Tongue (tissue), 2 donors: Measurements from ENCODE around the gene GALNT14. TPM values are rescaled to one million over a fixed set of nuclear protein-coding genes. Genes with fewer than 3 reads are reported as not detected.

Source experiments
- DNase-seq: peaks from one replicate; pipeline ENCODE4 v3.0.0-alpha.2; 2015
- total RNA-seq: library from RNA; depleted of rRNA; stranded (reverse); fragments of >200 nt; gene quantifications from one replicate; pipeline ENCODE4 v1.2.3, GENCODE V29; 2014

Gene GALNT14
- total RNA-seq, 1 donor from 2014 or later = 5.6 TPM

DNA sequence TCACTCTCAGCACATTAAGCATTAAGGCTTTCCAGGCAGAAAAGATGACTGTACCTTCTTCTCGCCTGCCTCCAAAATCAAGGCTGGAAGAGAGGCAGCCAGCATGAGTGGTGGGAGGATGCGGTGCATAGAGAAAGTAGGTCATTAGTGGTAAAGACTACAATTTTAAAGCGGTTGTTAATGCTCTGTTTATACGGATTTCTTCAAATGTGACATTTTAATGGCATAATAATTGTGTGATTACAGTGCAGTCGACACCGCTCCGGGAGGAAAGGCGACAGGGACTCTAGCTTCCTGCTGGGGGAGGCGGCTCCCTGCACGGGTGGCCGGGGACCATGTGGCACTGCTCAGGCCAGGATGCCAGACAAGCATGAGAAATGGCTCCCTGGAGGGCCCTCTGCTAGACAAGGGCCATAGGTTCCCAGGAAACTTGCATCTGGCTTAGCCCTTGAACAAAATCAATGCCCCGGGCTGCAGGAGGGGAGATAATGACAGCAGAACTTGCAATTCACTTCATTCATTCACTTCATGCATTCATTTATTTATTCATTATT is 129.6 kb downstream of the GALNT14 start:
- no peak for DNase-seq

DNA sequence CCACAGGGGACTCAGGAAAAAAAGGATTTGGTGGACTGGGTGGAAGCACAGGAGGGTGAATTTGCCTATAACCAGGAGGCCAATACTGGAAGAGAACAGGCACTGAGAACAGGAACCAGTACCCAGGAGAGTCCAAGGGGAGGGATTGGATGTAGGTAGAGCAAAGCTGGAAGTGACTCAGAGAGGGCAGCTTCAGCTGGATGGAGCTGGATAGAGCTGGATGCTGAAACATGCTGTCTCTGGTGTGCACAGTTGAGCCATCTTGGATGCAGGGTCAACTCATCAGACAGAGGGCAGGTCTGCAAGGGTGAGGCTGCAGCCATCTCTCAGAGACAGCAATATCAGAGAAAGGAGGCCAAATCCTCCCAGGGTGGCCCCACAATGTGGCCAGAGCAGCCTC is 134.0 kb downstream of the GALNT14 start:
- DNase-seq = no peak

DNA sequence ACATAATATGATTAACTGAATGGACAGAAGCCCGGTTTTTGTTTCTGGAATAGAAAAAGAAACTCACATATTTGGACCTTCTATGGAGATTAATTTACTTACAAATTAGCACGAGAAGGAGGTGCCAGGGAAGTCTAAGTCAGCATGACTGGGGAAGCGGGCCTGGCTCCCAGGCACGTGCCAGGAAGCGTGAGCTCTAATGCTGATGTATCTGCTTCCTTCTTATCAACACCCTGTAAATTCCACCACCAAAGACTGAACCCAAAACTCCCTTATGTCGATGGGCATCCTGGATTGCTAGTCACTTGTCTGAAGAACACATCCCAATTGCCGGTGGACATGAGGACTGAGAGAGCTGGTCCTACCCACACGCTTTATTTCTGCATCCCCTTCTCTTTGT is 134.5 kb downstream of the GALNT14 start:
- no peak for DNase-seq

DNA sequence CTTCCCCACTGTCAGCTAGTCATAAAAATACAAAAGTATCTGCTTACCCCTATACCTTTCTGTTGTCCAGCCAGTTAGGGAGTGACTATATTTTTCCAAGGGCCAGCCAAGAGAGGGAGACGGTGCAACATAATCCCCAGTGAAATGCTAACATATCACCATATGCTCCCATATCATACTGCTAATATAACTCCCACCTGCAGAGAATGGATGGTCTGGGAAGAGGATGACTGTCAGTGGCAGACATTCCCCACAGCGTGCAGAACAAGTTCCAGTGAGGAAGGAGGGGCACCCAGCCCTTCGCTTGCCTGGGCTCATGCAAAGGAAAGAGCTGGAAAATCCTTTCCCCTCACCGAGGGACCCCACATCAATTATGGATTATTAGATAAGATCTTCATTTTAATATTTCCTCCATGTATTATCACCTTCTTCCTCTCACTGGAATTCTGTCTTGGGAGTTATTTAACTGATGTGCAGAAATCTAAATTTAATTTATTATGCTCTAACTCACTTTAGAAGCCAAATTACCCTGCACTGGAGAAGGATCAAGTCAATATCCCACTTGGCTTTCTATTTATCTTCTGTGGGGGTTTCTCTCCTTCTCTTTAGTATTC is 135.6 kb downstream of the GALNT14 start:
- DNase-seq = no peak

DNA sequence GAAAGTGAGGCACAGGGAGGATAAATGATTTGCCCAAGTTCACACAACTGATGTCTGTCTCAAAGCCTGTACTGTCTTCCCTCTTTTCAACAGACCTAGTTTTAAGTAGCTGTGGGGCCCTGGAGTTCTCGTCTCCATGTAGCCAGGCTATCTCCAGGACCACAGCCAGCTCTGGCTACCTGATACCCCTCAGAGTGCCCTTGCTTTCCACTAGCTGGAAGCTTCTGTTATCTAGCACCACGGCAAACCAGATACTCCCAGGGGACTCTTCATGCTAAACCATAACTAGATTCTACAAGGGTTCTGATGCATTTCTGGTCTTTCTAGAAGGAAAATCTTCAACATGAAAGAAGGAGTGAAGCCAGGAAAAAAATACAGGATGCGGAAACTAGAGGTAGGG is 137.3 kb downstream of the GALNT14 start:
- DNase-seq = peak; percentile 28

DNA sequence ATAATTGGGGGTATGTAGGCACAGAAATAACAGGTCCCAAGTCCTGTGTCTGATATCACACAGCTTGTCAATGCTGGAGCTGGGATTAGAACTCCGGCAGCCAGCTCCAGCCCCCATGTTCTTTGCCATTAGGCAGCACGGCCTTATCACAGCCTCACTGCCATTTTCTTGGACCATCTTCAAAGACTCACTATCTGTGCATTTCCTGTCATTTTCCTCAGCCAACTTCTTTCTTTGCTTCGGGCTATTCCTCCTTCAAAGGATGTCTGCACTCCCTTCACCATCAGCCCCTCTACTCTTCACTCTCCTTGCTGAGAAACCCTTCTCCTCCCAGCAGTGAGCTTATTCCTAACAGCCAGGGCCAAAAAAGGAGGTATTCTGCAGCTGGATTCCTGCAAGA is 139.6 kb downstream of the GALNT14 start:
- no peak for DNase-seq

DNA sequence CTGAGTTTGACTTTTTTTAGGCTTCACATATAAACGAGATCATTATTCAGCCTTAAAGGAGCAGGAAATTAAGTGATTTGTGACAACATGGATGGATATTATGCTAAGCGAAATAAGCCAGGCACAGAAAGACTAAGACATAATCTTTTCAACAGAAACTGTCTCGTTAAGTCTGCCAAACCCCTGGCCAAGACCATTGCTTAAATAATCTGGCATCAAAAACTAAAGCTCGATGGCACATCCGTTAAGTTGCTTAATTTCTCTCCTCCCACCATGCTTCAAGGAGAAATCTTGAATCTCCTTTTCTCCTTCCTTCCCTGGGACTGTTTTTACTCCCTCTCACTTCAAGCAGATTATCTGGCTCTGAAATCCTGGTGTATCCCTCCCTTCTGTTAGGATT is 140.3 kb downstream of the GALNT14 start:
- no peak for DNase-seq

DNA sequence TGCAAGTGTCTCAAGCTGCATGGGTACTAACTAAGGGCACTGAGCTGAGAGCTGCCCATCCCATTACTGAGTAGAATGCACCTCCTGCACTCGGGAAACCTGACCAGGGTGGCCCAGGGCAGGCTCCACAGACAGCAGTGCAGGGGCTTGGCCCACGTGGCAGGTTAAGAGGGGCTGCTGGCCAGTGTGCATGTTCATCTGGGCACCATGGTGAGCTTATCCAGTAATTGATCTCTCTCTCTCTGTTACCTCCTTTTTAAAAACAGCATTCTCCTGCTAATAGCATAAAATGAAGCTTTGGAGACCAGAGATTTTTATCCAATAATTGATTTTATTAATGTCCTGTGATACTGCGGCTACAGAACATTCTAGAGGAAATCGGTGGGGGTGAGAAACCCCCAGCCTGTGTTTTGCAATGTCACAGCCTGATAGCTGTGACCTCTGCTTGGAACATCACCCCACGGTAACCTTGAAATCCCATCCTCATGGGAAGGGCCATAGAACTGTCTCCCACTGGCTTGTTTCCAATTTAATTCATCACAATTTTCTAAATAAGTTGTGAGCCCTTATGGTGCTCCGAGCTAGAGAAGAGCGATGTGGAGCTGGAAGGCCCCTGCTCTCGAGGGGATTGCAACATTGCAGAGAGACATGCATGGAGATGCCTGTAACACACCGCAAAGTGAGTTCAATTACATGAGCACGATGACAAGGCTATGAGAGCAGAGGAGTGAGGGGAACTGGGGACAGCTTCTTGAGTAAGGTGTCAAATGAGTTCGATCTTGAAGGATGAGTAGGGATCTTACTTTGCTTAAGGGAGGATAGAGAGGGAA is 143.8 kb downstream of the GALNT14 start:
- no peak for DNase-seq

DNA sequence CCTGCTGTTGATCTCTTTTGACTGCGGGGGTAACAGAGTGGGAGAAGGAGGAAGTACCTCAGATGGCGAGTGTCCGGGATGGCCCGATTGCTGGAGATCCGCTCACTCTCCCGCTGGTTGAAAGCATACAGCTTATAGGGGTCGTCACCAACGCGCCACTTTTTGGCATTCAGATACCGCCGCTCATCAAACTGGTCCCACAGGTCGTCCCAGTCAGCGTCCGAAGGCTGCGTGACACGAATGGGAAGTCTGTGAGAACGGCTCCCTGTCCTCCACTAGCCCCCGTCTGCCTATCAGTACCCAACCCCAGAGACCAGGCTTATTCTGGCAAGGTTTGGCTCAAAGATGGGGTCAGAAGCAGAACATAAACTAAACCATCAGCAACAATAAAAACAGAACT is 145.5 kb downstream of the GALNT14 start:
- DNase-seq = no peak

DNA sequence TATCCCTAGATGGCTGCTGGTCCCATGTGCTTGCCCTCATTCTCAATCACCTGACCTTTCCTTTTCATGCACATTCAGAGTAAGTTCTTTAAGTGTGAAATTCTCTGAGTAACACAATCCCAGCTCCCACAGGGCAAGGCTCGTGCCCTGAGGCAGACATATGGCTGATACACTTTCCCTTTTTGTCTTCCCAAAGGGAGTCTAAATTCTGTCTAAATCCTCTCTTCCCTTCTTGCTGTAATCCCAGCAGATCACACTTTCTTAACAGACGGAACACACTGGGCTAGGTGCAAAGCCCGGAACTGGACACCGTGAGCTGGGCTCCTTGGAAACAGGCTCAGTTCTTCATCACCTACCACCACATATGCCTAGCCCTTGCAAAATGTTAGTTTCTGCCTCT is 147.6 kb downstream of the GALNT14 start:
- peak; percentile 11 for DNase-seq

DNA sequence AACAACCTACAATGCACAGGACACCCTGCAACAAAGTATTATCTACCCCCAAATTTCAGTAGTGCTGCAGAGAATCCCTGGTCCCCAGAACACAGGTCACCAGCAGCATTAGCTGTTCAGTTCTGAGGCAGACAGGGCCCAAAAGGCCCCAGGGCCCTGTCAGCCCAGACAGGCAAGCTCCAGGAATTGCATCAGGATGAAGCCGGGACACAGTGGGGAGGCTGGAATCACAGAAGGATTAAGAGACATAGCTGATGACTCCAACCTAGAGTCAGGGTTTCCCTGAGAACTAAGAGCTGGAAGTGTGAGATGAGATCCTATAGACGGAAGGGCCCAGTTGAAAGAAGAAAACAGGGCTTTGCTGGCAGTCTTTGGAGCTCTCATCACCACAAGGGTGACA is 148.1 kb downstream of the GALNT14 start:
- no peak for DNase-seq

DNA sequence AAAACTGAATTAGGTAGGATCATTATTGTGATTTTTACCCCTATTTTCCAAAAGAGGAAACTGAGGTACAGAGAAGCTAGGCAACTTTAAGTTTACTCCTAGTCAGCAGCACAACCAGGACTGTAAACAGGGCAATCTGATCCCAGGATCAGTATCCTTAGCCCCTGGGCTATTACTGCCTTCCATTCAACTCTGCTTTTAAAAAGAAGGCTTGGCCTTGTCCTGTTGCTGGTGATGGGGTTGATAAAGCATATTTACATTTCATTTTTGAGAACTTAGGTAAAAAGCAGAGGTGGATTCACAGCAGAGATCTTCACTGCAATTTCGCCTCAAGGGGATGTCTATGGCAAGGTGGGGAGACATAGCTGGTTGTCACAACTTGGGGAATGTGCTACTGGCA is 148.5 kb downstream of the GALNT14 start:
- no peak for DNase-seq

DNA sequence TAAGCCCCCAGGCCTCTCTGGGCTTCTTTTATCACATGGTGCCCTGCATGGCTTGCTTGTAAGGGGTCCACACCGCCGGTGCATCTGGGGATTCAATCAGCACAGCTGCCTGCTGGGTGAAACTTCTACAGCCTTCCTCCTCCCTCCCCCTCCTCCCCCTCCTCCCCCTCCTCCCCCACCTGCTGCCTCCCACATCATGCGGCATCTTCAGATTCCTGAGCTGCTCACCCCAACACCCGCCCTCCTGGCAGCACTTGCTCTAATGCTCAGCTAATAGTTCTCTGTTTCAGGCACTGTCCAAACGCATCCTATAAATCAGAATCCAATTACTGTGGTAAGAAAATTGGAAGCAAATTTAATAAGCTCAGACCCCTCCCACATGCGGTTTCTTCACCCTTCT is 150.7 kb downstream of the GALNT14 start:
- DNase-seq = peak; percentile 23

DNA sequence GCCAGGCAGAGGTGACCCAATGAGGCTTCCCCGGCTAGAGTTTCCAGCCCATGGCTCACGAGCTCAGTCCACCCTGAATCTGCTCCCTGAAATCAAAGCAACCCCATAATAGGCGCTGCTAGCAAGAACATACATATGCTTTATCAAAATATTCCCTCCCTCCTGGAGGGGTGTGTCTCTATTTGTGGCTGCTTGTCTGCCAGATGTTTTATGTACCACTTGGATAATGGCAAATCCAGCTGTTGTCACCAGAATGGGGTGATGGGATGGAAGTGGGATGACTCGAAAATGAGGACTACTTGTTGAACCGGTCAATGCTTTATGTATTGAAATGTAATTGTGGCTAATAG is 152.0 kb downstream of the GALNT14 start:
- no peak for DNase-seq

DNA sequence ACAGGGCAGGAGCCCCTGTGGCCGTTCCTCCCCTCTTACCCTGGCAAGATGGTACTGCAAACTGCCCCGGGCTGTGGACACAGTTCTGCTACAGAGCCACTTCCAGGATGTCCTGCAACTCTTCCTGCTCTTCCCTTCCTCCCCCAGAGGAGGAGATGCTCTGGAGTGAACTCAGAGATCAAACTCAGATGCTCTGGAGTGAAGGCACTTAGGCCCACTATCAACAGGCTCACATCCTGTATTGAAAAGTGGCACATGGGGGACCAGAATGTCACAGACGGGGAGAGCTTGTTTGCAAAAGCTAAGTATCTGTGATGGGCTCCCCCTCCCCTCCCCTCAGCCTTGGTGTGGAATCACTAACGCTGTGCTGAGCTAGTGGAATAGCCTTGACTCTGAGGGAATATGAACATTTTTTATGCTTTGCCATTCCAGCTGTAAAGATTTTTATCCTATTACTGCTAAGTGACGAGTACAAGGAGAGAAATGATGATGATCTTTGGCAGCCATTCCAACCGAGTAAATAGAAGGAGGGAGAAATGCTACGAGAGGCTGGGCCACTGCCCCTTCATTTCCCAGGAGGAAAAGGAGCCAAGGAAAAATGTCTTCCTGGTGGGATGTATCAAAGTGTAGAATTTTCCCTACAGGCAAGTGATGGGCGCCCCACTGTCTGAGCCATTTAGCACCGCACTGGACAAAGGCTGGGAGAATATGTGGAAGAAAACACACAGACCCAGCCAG is 152.6 kb downstream of the GALNT14 start:
- DNase-seq = peak; percentile 44

DNA sequence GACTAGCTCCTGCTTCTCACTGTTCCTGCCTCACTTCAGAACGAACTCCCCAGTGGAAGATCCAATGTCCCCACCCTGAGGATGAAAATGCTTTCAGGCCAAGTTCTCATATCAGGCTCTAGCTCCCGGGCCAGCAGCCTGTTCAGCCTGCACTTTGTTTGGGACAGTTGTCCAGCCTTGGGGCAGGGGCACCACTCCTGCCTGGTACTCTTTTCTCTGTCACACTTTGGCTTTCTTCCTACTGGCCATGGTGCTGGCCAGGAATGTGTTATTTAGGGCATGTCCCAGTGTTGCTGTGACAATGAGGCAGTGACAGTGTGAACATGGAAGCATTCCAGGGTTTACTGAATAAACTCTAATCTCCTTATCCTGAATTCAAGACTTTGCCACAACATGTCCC is 154.1 kb downstream of the GALNT14 start:
- no peak for DNase-seq

DNA sequence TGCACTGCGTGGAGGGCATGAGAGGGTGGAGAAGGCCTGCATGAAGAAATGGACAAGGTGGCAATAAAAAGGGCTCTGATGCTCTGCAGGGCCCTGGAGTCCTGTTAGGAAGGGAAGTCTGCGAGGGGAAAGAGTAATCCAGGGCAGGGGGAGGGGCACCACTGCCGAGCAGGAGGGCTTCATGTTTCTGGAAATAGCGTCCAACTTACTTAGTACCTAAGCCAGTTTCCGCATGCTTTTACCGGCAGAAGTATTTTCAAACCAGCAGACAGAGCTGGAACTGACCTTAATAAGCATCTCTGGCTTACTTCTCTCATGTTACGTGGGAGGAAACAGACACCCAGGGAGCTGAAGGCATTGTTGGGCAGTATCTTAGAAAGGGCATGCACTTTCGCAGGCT is 156.7 kb downstream of the GALNT14 start:
- DNase-seq = peak; percentile 57

DNA sequence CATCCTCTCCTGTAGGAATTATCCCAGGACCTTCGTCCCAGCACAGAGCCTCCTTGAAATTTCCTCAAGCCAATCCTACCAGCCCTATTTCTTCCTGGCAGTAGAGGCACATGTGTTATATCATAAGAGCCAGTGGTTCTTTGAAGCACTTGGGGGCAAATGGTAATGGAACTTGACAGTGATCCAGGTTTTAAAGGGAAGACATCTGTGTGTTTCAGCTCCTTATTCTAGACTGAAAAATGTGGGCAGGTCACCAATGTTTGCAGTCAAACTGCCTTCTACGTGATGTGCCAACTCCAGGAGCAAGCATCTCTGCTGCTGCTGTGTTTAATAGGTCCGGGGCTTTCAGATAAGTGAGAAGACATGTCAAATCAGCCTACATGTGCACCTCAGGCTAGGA is 157.1 kb downstream of the GALNT14 start:
- no peak for DNase-seq

DNA sequence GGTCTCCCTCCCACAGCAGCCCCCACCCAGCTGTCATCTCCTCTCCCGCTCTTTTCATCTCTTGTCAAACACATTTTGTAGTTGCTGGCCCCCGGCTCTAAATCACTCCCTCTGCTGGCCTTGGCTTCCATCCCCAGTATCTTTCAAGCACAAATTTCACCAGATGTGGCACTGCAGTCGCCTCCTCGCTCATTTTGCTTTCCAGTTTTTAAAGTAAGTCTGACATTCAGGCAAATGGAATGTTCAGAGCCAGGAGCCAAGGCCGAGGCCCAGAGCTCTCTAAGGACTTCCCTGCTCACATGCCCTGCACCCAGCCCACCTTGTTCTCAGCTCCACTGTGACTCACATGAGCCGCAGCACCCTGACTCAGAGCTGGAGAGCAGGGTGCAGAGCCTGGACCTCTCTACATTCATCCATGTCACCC is 158.4 kb downstream of the GALNT14 start:
- no peak for DNase-seq

DNA sequence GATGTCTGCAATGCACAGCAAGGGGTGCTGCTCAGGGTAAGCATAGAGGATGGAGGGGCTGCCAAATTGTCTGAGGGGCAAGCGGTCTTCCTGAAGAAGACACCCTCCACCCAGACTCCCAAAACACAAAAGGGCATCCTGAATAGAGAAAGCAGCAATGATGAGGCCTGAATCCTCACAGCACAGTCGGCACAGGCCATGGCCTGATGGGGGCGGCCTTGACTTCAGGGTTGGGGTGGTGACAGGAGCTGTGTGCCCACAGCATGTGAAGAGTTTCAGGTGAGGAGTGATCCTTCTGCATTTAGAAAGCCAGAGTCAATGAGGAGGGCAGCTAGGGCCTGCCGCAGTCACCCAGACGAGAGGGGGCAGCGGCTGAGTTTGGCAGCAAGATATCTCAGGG is 159.4 kb downstream of the GALNT14 start:
- DNase-seq = no peak

DNA sequence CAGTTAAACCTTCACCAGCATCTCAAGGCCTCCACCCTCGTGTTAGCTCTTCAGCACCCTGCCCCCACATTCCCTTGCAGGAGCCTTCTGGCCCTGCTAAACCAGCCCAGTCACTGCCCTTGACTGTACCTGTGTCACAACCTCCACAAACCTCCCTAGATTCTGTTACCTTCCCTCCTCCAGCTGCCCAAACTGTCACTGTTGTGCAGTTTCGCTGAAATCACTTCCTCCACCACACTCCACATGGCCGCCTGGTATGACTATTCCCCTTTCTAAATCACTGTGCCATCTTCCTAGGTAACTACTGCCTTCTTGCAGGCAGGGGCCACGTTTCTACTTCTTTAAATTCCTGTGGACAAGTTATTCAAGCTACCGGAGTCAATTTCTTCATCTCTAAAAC is 160.2 kb downstream of the GALNT14 start:
- no peak for DNase-seq

DNA sequence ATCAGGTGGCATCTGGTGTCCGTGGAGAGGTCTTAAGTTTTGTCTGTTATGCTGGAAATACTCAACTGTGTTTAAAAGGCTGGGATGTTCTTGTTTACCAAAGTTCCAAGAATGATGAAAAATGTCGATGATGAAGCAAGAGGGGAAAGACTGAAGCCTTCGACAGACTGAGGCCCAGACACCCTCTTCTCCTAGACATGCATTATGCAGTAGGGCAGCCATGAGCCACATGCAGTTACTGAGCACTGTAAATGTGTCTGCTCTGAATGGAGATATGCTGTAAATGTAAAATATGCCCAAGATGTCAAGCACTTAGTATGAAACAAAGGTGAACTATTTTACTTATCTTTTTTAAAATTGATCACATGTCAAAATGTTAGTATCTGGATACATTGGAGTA is 163.1 kb downstream of the GALNT14 start:
- no peak for DNase-seq

DNA sequence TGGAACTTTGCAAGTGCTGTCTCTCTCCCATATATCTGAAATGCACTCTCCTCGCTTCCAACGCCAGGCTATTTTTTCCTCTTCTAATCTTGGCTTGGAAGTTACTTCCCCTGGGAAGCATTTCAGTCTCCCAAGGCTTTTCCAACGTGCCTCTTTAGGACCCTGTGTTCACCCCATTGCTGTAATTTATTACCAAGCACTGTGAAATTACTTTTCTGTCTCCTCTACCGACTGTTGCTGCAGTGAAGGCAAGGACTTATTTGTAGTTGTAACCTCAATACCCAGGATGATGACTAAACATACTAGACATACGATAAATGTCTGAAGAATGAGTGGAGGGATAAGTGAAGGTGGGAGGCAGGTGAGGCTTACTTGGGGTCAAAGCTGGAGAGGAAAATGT is 163.7 kb downstream of the GALNT14 start:
- DNase-seq = no peak
